Measurements from ENCODE around the gene LNPEP. TPM values are rescaled to one million over a fixed set of nuclear protein-coding genes. Genes with fewer than 3 reads are reported as not detected.

The LNPEP gene
- total and polyA plus RNA-seq, 2 of the 4 experiments (the other 2 are of a cell fraction), result 3.6 to 27.4 TPM

- Histone ChIP-seq H3K9me3 (ENCODE audit: control insufficient read depth, insufficient read depth, low read length) (no peaks in the 10 kb centered on the region), H3K4ac (ENCODE audit: low read depth, low read length) (no peak overlapping the region), H3K4me2 (ENCODE audit: low read depth, low read length) (no peak overlapping the region), H3K9ac (ENCODE audit: low read depth, low read length) (no peak overlapping the region), H4K8ac (ENCODE audit: low read depth in 2 of 2, low read length in 2 of 2) (no peak overlapping the region), H2BK20ac (ENCODE audit: low read depth, low read length) (no peak overlapping the region), H2AK9ac (replicated peaks; ENCODE audit: low read depth, low read length, poor library complexity) (no peak overlapping the region), H3K27ac (ENCODE audit: insufficient read depth, low read length) (no peak overlapping the region), H3K4me1 (ENCODE audit: control insufficient read depth, insufficient read depth, low read length) (no peaks in the 10 kb centered on the region), H4K20me1 (ENCODE audit: insufficient read depth, low read length) (no peaks in the 10 kb centered on the region), H2BK15ac (ENCODE audit: low read depth, low read length) (no peak overlapping the region), H2AFZ (replicated peaks; ENCODE audit: low read length, poor library complexity) (no peak overlapping the region), H2AK5ac (ENCODE audit: low read depth, low read length) (no peak overlapping the region), H3K4me3 (ENCODE audit: insufficient read depth, low read depth, low read length) (no peak overlapping the region), H3K27me3 (ENCODE audit: control insufficient read depth, insufficient read depth, low read length) (peaks cover 33% of the 10 kb centered on the region), H3K79me1 (ENCODE audit: low read depth in 1 of 2, low read length in 2 of 2) (no peaks in the 10 kb centered on the region), H2BK120ac (ENCODE audit: low read depth, low read length) (no peak overlapping the region), H4K91ac (ENCODE audit: insufficient read depth, low read depth, low read length) (no peak overlapping the region), H3K36me3 (ENCODE audit: control insufficient read depth, insufficient read depth, low read length) (no peaks in the 10 kb centered on the region), H3K56ac (ENCODE audit: extremely low read depth, insufficient read depth, low read length) (no peak overlapping the region), H4K5ac (ENCODE audit: low read depth, low read length) (no peak overlapping the region), H3K23ac (ENCODE audit: low read depth, low read length) (no peak overlapping the region), H2BK5ac (ENCODE audit: low read depth, low read length, poor library complexity, severe bottlenecking) (no peak overlapping the region), H3K14ac (replicated peaks; ENCODE audit: low read depth, low read length) (no peak overlapping the region), H3K18ac (ENCODE audit: low read depth, low read length) (no peak overlapping the region), H3K9me1 (ENCODE audit: insufficient read depth, low read length) (no peaks in the 10 kb centered on the region)
- ChIA-PET CTCF (no interaction called here), POLR2A (ENCODE audit: unreplicated experiment) (no interaction called here)
- 88% methylated on average over 5 of the region's 22 CpGs; no CpG with 5 or more reads in 1 of the 2 experiments for WGBS, 2 experiments (ENCODE audit: extremely low coverage in 2 of 2, insufficient read length in 1 of 2)
- dilution Hi-C loops (cut with HindIII; ENCODE audit: low sequenced_read_pairs, unreplicated experiment), result no loop called here
- in situ Hi-C loops (cut with MboI; ENCODE audit: low sequenced_read_pairs), result no loop called here
- BruUV-seq (replicated peaks), result no TSS peak
- ATAC-seq (ENCODE audit: low read depth), result no peak
- TF ChIP-seq CTCF (conservative IDR thresholded peaks at IDR 0.05; ENCODE audit: low read depth, low read length), result no peak
- no peak for TF ChIP-seq RAD21 (IDR thresholded peaks at IDR 0.05; ENCODE audit: low read length)
- no peak for TF ChIP-seq POLR2A (IDR thresholded peaks at IDR 0.05; ENCODE audit: low read depth, low read length)
- TF ChIP-seq FOS (IDR thresholded peaks at IDR 0.05; ENCODE audit: low read depth, low read length), result no peak
- no peak for TF ChIP-seq MAFK (IDR thresholded peaks at IDR 0.05; ENCODE audit: low read depth, low read length)
- TF ChIP-seq MAZ (IDR thresholded peaks at IDR 0.05; ENCODE audit: borderline replicate concordance, low read depth, low read length), result no peak
- no peak for TF ChIP-seq BHLHE40 (IDR thresholded peaks at IDR 0.05; ENCODE audit: low read depth, low read length)
- no peak for TF ChIP-seq CHD1 (IDR thresholded peaks at IDR 0.05; ENCODE audit: low read depth, low read length)
- no peak for TF ChIP-seq RCOR1 (IDR thresholded peaks at IDR 0.05; ENCODE audit: insufficient replicate concordance, low read length)
- TF ChIP-seq RFX5 (IDR thresholded peaks at IDR 0.05; ENCODE audit: low read depth, low read length), result no peak
- TF ChIP-seq SMC3 (IDR thresholded peaks at IDR 0.05; ENCODE audit: low read depth, low read length), result no peak
- TF ChIP-seq, protein P1, sequence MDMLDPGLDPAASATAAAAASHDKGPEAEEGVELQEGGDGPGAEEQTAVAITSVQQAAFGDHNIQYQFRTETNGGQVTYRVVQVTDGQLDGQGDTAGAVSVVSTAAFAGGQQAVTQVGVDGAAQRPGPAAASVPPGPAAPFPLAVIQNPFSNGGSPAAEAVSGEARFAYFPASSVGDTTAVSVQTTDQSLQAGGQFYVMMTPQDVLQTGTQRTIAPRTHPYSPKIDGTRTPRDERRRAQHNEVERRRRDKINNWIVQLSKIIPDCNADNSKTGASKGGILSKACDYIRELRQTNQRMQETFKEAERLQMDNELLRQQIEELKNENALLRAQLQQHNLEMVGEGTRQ (IDR thresholded peaks at IDR 0.05; ENCODE audit: low read depth, low read length), result no peak
- TF ChIP-seq, protein P2, sequence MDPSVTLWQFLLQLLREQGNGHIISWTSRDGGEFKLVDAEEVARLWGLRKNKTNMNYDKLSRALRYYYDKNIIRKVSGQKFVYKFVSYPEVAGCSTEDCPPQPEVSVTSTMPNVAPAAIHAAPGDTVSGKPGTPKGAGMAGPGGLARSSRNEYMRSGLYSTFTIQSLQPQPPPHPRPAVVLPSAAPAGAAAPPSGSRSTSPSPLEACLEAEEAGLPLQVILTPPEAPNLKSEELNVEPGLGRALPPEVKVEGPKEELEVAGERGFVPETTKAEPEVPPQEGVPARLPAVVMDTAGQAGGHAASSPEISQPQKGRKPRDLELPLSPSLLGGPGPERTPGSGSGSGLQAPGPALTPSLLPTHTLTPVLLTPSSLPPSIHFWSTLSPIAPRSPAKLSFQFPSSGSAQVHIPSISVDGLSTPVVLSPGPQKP (IDR thresholded peaks at IDR 0.05; ENCODE audit: borderline replicate concordance, low read depth, low read length), result no peak
- no peak for TF ChIP-seq NFE2L2 (IDR thresholded peaks at IDR 0.05; ENCODE audit: low read depth, low read length)
- no peak for TF ChIP-seq MXI1 (IDR thresholded peaks at IDR 0.05; ENCODE audit: borderline replicate concordance, low read depth, low read length)
- TF ChIP-seq CEBPB (IDR thresholded peaks at IDR 0.05; ENCODE audit: low read depth, low read length), result no peak
- intact Hi-C loops (cut with micrococcal nuclease), result no loop called here
- no peak for DNase-seq
Measured at GRCh38 chr5:97085459-97086181, 149.7 kb downstream of the LNPEP start.
